Nephron progenitor cell (in vitro differentiated cells): ENCODE data around the gene BTBD9.
A peak's percentile ranks its signal among the peaks of the same experiment; 100 is the strongest.

Source experiments
- DNase-seq: peaks from one replicate; pipeline ENCODE4 v3.0.0; 2021
- H3K27ac Mint-ChIP-seq: 2 replicates; pipeline ENCODE4 v1.8.0; 2021; ENCODE audit warnings: mild to moderate bottlenecking, moderate library complexity, mixed read lengths
- H3K27me3 Mint-ChIP-seq: 2 replicates; pipeline ENCODE4 v1.8.0; 2021; ENCODE audit warnings: mild to moderate bottlenecking, low read depth, mixed read lengths; ENCODE audit not compliant: poor library complexity
- H3K36me3 Mint-ChIP-seq: 2 replicates; pipeline ENCODE4 v1.8.0; 2021; ENCODE audit warnings: low read depth, mixed read lengths
- H3K4me1 Mint-ChIP-seq: 2 replicates; pipeline ENCODE4 v1.8.0; 2021; ENCODE audit warnings: mixed read lengths
- H3K4me3 Mint-ChIP-seq: 2 replicates; pipeline ENCODE4 v1.8.0; 2021; ENCODE audit warnings: mild to moderate bottlenecking, moderate library complexity, mixed read lengths
- H3K9me3 Mint-ChIP-seq: 2 replicates; pipeline ENCODE4 v1.8.0; 2021; ENCODE audit warnings: mild to moderate bottlenecking, moderate library complexity, mixed read lengths
- CTCF ChIP-seq: fragments of 200-600 bp; sonication (generic); IDR thresholded peaks from 2 replicates; pipeline ENCODE4 v1.5.0; 2021; ENCODE audit warnings: antibody characterized with exemption

BTBD9 gene

DNA sequence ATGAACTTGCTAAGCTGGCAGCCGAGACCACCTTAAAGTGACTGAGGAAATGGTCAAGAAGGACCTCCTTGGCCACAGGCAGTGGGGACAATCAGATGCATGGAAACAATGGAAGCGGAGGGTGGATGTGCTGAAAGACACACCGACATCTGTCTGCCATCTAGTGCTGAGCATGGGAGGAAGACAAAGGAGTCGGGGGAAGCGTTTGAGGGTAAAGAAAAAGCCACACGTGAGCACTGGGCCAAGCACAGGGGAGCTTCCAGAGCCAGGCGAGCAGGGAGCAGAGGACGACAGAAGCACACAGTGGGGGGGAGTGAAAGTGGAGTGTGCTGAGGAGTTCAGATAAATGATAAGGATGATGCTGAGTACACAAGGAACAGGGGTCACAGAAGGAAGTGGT is 452.4 kb downstream of the BTBD9 start:
- H3K4me1 Mint-ChIP-seq, result peaks cover 61% of the 10 kb centered on the region
- H3K36me3 Mint-ChIP-seq, result no peaks in the 10 kb centered on the region
- DNase-seq, result no peak
- no peak overlapping the region for H3K4me3 Mint-ChIP-seq
- no peaks in the 10 kb centered on the region for H3K9me3 Mint-ChIP-seq
- no peak for TF ChIP-seq CTCF
- peaks cover 13% of the 10 kb centered on the region for H3K27me3 Mint-ChIP-seq
- H3K27ac Mint-ChIP-seq, result no peak overlapping the region

GRCh38 chr6:38185752-38186151 is 454.0 kb downstream of the BTBD9 start:
- H3K27me3 Mint-ChIP-seq, result peaks cover 13% of the 10 kb centered on the region
- H3K27ac Mint-ChIP-seq, result no peak overlapping the region
- H3K36me3 Mint-ChIP-seq, result no peaks in the 10 kb centered on the region
- no peak overlapping the region for H3K4me3 Mint-ChIP-seq
- no peak for TF ChIP-seq CTCF
- H3K4me1 Mint-ChIP-seq, result peaks cover 52% of the 10 kb centered on the region
- DNase-seq, result no peak
- H3K9me3 Mint-ChIP-seq, result no peaks in the 10 kb centered on the region

- Mint-ChIP-seq H3K27ac (no peak overlapping the region), H3K9me3 (no peaks in the 10 kb centered on the region), H3K4me1 (peaks cover 57% of the 10 kb centered on the region), H3K36me3 (no peaks in the 10 kb centered on the region), H3K27me3 (peaks cover 13% of the 10 kb centered on the region), H3K4me3 (no peak overlapping the region)
- no peak for TF ChIP-seq CTCF
- DNase-seq, result no peak
These were observed 454.5 kb downstream of the BTBD9 start for GRCh38 chr6:38185244-38185643.

DNA sequence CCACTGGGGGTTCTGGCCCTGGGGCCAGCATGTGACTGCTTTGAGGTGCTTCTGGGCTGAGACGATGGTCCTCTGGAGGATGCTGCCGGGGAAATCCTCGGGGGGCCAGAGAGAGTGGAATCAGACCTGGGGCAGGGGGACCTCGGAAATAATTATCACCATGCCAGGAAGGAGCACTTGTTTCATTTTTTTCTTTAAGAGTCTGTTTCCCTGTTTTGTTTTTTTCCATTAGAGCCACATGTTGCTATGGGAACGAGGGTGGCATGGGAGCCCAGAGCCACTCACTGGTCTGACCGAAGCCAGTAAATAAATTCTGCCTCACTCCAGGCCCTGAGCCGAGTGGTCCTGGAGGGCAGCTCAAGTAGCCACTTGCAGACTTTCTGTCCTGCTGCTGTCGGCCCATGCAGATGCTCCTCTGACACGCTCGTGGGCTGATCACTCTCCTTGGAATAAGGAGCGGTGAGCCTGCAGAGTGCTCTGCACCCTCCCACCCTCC is 455.1 kb downstream of the BTBD9 start:
- peaks cover 13% of the 10 kb centered on the region for H3K27me3 Mint-ChIP-seq
- no peak for DNase-seq
- H3K27ac Mint-ChIP-seq, result no peak overlapping the region
- no peak overlapping the region for H3K4me3 Mint-ChIP-seq
- TF ChIP-seq CTCF, result no peak
- H3K4me1 Mint-ChIP-seq, result peaks cover 59% of the 10 kb centered on the region
- no peaks in the 10 kb centered on the region for H3K36me3 Mint-ChIP-seq
- no peaks in the 10 kb centered on the region for H3K9me3 Mint-ChIP-seq

- TF ChIP-seq CTCF, result no peak
- no peaks in the 10 kb centered on the region for H3K36me3 Mint-ChIP-seq
- no peak overlapping the region for H3K4me3 Mint-ChIP-seq
- DNase-seq, result no peak
- peaks cover 61% of the 10 kb centered on the region for H3K4me1 Mint-ChIP-seq
- H3K27me3 Mint-ChIP-seq, result peaks cover 13% of the 10 kb centered on the region
- peak overlapping the region; percentile 69 for H3K27ac Mint-ChIP-seq
- H3K9me3 Mint-ChIP-seq, result no peaks in the 10 kb centered on the region
These were observed 455.7 kb downstream of the BTBD9 start for GRCh38 chr6:38183856-38184584.

DNA sequence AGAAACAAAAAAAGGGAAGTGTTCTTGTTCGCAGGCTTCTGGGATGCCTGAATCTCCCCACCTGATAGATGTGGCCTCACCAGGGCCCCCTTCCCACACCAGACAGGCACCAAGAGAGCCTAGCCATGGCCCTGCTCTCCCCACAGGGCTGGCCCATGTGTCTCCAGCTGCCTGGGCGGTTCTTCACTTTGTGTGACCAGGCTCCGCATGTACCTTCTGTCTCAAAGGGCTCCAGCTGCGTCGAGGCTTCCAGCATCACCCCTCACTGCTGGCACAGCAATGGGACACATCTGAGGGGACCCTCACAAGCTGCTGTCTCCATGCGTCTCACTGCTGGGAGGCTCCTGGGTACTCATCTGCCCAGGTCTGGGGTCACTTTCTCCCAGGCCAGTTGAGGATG is 457.3 kb downstream of the BTBD9 start:
- Mint-ChIP-seq H3K4me1 (peaks cover 56% of the 10 kb centered on the region), H3K9me3 (no peaks in the 10 kb centered on the region), H3K27ac (peak overlapping the region; percentile 45), H3K4me3 (no peak overlapping the region), H3K36me3 (no peaks in the 10 kb centered on the region), H3K27me3 (peaks cover 13% of the 10 kb centered on the region)
- DNase-seq, result no peak
- no peak for TF ChIP-seq CTCF
